ENCODE measurements around the gene ATRNL1.
"Not testable (repeated sequence)": the region's sequence is repeated elsewhere in the genome, so short reads cannot be mapped to it uniquely, and the experiment has no call there.

ATRNL1 gene

DNA sequence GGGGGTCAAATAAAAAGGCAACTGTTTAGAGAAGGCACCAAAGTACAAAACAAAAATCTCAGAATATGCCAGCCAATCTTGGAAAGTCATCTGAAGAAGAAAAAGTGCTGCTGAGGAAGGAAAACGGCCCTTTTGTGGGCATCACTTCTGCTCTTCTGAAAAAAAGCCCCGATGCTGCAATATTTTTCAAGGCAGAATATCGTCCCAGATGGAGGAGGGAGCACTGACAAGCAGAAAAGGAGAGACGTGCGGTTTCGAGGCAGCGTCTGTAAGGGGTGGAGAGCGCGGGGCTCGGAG lies 959 bp upstream of the ATRNL1 start:
- no peak for DNase-seq

DNA sequence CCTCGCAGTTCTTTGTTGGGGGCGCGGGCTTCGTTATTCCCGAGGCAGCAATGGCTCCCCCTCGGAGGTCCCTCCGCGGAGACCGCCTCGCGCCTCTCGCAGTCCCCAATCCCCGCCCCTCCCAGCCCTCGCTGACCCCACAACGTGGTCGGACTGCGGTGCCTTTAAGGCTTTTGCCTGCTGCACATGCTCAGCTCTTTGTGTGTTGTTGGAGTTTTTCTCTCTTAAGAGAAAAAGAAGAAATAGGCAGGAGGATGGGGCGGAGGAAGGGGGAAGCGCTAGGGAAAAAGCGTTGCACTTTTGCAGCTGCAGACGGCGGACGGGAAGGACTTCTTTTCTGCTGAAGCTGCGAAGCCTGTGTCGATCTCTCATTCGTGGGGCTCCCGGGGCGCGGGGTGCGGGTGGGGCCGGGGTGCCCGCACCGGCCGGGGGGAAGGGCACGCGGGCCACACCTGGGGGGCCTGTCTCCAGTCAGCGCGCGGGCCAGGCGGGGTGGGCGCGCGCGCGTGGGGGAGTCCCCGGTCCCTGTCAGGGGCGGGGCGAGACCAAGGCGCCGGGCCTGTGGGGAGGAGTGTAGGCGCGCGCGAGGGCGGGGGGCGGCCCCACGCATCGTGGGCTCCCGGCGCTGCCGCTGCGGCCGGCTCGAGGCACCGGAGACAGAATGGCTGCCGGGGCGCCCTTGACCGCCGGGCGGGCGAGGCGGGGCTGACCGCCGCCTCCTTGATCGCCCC lies 445 bp upstream of the ATRNL1 start:
- no peak for DNase-seq

DNA sequence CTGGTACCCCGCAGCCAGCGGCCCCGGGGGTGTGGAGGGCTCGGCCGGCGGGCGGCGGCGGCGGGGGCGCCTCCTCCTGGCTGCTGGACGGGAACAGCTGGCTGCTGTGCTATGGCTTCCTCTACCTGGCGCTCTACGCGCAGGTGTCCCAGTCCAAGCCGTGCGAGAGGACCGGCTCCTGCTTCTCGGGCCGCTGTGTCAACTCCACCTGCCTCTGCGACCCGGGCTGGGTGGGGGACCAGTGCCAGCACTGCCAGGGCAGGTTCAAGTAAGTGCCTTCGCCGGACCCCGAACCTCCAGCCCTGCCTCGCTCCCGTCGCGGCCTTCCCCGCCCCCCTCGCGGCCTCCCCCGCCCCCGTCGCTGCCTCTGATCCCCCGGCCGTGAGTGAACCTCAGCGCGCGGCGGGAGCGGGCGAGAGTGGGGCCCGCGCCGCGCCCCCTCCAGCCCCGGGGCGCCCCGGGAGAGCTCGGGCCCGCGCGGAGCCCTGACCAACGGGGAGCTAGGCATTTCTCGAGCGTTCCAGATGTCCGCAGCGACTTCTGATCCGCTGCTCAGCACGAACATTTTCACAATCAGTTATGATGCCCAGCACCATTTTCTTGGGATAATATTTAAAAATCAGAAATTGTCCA lies 727 bp downstream of the ATRNL1 start:
- no peak for DNase-seq

- no peak for DNase-seq
Observed at GRCh38 chr10:115094416-115095140, 1.4 kb downstream of the ATRNL1 start.

- DNase-seq: no peak
Observed at GRCh38 chr10:115095758-115096157, 2.6 kb downstream of the ATRNL1 start.

GRCh38 chr10:115103700-115104099 lies 10.5 kb downstream of the ATRNL1 start:
- DNase-seq: no peak

DNA sequence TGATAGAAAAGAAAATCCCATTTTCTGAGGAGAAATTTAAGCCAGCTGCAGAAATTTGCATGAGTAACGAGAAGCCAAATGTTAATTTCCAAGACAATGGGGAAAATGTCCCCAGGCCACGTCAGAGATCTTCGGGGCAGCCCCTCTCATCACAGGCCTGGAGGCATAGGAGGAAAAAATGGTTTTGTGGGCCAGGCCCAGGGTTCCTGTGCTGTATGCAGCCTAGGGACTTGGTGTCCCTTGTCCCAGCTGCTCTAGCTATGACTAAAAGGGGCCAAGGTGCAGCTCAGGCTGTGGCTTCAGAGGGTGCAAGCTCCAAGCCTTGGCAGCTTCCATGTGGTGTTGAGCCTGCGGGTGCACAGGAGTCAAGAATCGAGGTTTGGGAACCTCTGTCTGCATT lies 12.2 kb downstream of the ATRNL1 start:
- DNase-seq: not testable (repeated sequence)

DNA sequence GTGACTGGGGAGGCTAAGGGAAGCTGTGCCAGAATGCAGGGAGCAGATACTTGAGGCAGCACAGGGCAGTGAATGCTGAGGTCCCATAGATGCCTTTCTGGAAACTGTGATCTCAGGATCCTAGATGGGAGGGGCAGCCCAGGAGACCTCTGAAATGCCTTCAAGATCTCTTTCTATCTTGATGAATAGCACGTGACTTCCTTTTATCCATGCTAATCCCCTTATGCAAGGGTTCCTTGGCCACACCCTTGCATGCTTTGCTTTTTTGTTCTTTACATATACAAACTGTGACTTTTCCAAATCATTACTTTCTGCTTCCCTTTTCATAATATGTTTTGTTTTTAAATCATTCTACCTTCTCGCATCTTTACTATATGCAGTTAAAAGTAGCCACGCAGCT lies 14.7 kb downstream of the ATRNL1 start:
- DNase-seq: no peak

DNA sequence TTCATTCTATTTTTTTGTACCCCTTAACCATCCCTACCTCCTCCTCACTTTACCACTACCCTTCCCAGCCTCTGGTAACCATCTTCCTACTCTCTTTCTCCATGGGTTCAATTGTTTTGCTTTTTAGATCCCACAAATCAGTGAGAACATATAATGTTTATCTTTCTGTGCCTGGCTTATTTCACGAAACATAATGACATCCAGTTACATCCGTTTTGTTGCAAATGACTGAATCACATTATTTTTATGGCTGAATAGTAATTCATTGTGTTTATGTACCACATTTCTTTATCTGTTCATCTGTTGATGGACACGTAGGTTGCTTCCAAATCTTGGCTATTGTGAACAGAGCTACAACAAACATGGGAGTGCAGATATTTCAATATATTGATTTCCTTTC lies 24.1 kb downstream of the ATRNL1 start:
- no peak for DNase-seq

DNA sequence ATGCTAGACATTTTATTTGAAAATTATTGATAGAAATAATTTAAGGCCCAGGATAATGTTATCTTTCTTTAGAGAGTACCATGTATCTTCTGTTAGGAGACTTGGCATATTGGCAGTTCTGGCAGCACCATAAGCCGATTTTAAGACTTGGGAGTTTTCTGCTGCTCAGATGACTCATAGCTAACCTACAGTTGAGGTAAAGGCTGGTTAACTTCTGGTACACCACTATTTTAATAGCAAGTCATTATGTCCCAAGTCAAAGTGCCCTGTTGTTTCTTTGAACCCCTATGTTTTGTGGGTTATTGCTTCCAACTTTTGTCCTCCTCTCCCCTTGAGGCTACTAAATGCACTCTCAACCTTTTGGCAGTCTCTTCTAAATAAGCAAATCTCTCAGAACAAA lies 25.2 kb downstream of the ATRNL1 start:
- no peak for DNase-seq

DNA sequence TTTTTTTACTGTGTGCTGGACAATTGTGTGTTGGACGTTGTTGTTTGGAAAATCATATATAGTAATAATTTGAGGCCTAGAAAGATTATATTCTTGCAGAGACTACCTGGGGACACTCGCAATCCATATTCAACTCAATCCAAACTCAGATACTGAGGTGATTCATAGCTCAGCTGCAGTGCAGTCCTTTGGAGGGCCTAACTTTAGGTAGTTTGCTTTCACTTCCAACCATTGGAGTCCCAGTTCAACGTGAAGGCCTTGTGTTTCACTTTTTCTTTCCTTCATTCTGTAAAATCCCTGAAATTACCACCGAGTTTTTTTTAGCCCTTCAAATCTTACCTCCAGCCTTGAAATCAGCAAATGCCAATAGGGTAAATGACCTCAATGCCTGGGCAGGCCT lies 32.3 kb downstream of the ATRNL1 start:
- no peak for DNase-seq

GRCh38 chr10:115129752-115130151 lies 36.6 kb downstream of the ATRNL1 start:
- DNase-seq: no peak

DNA sequence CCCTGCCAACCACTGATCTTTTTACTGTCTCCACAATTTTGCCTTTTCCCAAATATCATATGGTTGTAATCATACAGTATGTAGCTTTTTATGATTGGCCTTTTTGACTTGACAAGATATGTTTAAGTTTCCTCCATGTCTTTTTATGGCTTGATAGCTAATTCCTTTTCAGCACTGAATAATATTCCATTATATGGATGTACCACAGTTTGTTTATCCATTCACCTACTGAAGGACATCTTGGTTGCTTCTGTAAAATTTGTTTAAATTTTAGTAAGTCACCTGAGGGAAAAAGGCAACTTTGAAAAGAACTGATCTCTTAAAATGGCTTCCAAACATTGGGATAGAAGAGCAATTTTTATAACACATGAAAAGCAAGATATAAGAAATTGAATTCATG lies 43.5 kb downstream of the ATRNL1 start:
- no peak for DNase-seq

DNA sequence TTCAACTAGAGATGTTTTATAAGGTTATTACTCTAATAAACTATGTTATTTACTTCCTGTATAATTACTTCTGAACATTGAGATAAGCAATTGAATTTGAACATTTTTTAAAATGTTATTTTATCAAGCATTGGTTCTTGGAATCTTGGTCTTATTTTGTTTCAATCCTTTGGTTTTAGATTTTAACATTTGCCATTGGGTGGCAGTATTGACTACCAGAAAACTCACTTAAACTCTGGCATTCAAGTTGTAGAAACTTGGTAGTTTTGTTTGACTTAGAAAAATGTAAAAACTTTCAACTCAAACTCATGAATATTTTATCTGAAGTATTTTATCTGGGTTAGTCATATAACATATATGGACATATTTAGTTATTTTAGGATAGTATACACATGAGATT lies 48.1 kb downstream of the ATRNL1 start:
- DNase-seq: no peak

GRCh38 chr10:115157357-115157756 lies 64.2 kb downstream of the ATRNL1 start:
- no peak for DNase-seq

GRCh38 chr10:115163129-115163528 lies 70.0 kb downstream of the ATRNL1 start:
- DNase-seq: no peak

GRCh38 chr10:115164220-115164619 lies 71.1 kb downstream of the ATRNL1 start:
- no peak for DNase-seq

GRCh38 chr10:115167751-115168150 lies 74.6 kb downstream of the ATRNL1 start:
- no peak for DNase-seq

GRCh38 chr10:115171392-115171960 lies 78.3 kb downstream of the ATRNL1 start:
- no peak for DNase-seq

DNA sequence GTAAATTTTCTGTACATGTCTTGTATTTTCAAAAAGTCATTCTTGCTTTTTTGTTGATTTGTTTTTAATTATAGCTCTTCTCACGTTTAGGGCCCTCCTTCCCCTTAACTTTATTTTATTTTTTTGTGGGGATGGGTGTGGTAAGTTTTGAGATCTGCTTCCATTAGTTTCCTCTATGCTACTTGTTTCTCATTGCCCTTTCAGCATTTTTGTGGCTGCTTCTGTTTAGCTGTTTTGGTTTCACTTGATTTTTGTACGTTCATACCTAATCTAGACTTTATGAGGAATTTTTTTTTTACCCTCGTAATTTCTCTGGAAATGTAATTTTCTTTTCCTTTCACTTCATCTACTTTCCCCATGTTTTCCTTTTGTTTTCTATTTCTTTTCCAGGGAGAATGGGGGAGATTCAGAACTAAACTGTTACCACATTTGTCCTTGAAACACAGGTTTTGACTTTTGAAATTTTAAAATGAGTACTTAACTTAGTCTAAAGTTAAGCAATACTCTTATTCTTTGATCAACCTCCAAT lies 80.8 kb downstream of the ATRNL1 start:
- no peak for DNase-seq

DNA sequence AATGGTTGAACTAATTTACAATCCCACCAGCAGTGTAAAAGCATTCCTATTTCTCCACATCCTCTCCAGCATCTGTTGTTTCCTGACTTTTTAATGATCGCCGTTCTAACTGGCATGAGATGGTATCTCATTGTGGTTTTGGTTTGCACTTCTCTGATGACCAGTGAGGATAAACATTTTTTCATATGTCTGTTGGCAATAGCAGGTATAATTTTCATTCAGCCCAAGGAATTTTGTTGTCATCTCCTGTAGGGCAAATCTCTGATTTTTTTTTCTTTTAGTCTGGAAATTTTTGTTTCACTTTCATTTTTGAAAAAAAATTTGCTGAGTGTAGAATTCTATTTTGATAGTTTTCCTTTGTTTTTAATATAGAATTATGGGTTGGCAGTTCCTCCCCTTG lies 114.1 kb downstream of the ATRNL1 start:
- DNase-seq: not testable (repeated sequence)

- DNase-seq: no peak
Observed at GRCh38 chr10:115209133-115209532, 116.0 kb downstream of the ATRNL1 start.

GRCh38 chr10:115214829-115215228 lies 121.7 kb downstream of the ATRNL1 start:
- no peak for DNase-seq

DNA sequence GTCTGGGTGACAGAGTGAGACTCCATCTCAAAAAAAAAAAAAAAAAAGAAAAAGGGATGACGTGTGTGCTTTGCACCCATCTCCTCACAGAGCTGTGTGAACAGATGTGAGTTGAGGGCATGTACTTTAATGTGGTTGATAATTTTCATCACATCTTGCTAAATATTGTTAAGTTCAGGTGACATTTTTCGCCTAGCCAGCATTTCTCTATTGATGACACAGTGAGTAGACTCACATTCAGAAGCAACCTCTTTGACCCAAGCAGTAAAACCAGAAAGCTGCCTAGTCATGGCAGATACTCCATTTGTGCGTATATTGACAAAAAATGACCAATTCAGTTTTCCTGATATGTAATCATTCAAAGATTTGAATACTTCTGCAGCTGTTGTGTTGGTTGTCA lies 126.0 kb downstream of the ATRNL1 start:
- no peak for DNase-seq
